ENCODE data around the gene UNC5C. TPM values are rescaled to one million over a fixed set of nuclear protein-coding genes. Genes with fewer than 3 reads are reported as not detected.

Gene UNC5C
- total and polyA plus RNA-seq, 2 of the 4 experiments (the other 2 are of a cell fraction): under 0.01 TPM

DNA sequence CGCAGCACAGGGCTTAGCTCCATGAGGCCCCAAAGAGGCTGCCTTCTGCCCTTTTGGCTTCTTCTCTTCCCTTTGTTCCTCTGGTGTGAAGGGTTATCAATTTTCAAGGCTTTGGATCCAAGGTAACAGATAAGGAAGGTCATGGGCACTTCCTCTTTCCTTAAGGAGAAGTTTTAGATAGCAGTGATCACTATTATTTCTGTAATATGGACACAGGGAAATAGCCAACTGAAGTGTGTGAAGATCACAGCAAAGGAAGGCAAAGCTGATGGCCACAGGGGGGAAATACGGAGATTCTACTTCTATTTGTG is 366.8 kb downstream of the UNC5C start:
- Histone ChIP-seq H2AFZ (replicated peaks; ENCODE audit: low read length, poor library complexity) (no peak overlapping the region), H3K4ac (ENCODE audit: low read depth, low read length) (no peak overlapping the region), H2AK5ac (ENCODE audit: low read depth, low read length) (no peak overlapping the region), H3K36me3 (ENCODE audit: control insufficient read depth, insufficient read depth, low read length) (no peaks in the 10 kb centered on the region), H3K4me1 (ENCODE audit: control insufficient read depth, insufficient read depth, low read length) (no peaks in the 10 kb centered on the region), H3K79me1 (ENCODE audit: low read depth in 1 of 2, low read length in 2 of 2) (no peaks in the 10 kb centered on the region), H3K14ac (replicated peaks; ENCODE audit: low read depth, low read length) (no peak overlapping the region), H2BK20ac (ENCODE audit: low read depth, low read length) (no peak overlapping the region), H4K8ac (ENCODE audit: low read depth in 2 of 2, low read length in 2 of 2) (no peak overlapping the region), H3K23ac (ENCODE audit: low read depth, low read length) (no peak overlapping the region), H3K9me1 (ENCODE audit: insufficient read depth, low read length) (no peaks in the 10 kb centered on the region; the same call in 1 of the 2 replicates), H4K91ac (ENCODE audit: insufficient read depth, low read depth, low read length) (no peak overlapping the region), H2AK9ac (replicated peaks; ENCODE audit: low read depth, low read length, poor library complexity) (no peak overlapping the region), H3K9me3 (ENCODE audit: control insufficient read depth, insufficient read depth, low read length) (no peaks in the 10 kb centered on the region), H2BK5ac (ENCODE audit: low read depth, low read length, poor library complexity, severe bottlenecking) (no peak overlapping the region), H3K4me2 (ENCODE audit: low read depth, low read length) (no peak overlapping the region), H4K20me1 (ENCODE audit: insufficient read depth, low read length) (no peaks in the 10 kb centered on the region), H4K5ac (ENCODE audit: low read depth, low read length) (no peak overlapping the region), H3K9ac (ENCODE audit: low read depth, low read length) (no peak overlapping the region), H3K4me3 (ENCODE audit: insufficient read depth, low read depth, low read length) (no peak overlapping the region), H2BK15ac (ENCODE audit: low read depth, low read length) (no peak overlapping the region), H3K18ac (ENCODE audit: low read depth, low read length) (no peak overlapping the region), H2BK120ac (ENCODE audit: low read depth, low read length) (no peak overlapping the region), H3K27ac (ENCODE audit: insufficient read depth, low read length) (no peak overlapping the region), H3K56ac (ENCODE audit: extremely low read depth, insufficient read depth, low read length) (no peak overlapping the region), H3K27me3 (ENCODE audit: control insufficient read depth, insufficient read depth, low read length) (no peaks in the 10 kb centered on the region)
- intact Hi-C loops (cut with micrococcal nuclease) (no loop called here), in situ Hi-C loops (cut with MboI; ENCODE audit: low sequenced_read_pairs) (no loop called here), dilution Hi-C loops (cut with HindIII; ENCODE audit: low sequenced_read_pairs, unreplicated experiment) (no loop called here)
- no CpG with 5 or more reads among the region's 2 CpGs for WGBS, 2 experiments (ENCODE audit: extremely low coverage in 2 of 2, insufficient read length in 1 of 2)
- no TSS peak for BruUV-seq (replicated peaks)
- ATAC-seq (ENCODE audit: low read depth) (no peak), DNase-seq (no peak)
- ChIA-PET CTCF (no interaction called here), POLR2A (ENCODE audit: unreplicated experiment) (no interaction called here)
- TF ChIP-seq FOS (IDR thresholded peaks at IDR 0.05; ENCODE audit: low read depth, low read length): no peak
- no peak for TF ChIP-seq MAZ (IDR thresholded peaks at IDR 0.05; ENCODE audit: borderline replicate concordance, low read depth, low read length)
- TF ChIP-seq, protein P1, sequence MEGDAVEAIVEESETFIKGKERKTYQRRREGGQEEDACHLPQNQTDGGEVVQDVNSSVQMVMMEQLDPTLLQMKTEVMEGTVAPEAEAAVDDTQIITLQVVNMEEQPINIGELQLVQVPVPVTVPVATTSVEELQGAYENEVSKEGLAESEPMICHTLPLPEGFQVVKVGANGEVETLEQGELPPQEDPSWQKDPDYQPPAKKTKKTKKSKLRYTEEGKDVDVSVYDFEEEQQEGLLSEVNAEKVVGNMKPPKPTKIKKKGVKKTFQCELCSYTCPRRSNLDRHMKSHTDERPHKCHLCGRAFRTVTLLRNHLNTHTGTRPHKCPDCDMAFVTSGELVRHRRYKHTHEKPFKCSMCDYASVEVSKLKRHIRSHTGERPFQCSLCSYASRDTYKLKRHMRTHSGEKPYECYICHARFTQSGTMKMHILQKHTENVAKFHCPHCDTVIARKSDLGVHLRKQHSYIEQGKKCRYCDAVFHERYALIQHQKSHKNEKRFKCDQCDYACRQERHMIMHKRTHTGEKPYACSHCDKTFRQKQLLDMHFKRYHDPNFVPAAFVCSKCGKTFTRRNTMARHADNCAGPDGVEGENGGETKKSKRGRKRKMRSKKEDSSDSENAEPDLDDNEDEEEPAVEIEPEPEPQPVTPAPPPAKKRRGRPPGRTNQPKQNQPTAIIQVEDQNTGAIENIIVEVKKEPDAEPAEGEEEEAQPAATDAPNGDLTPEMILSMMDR (conservative IDR thresholded peaks at IDR 0.05; ENCODE audit: low read depth, low read length): no peak
- no peak for TF ChIP-seq MXI1 (IDR thresholded peaks at IDR 0.05; ENCODE audit: borderline replicate concordance, low read depth, low read length)
- TF ChIP-seq SMC3 (IDR thresholded peaks at IDR 0.05; ENCODE audit: low read depth, low read length): no peak
- TF ChIP-seq RCOR1 (IDR thresholded peaks at IDR 0.05; ENCODE audit: insufficient replicate concordance, low read length): no peak
- no peak for TF ChIP-seq MAFK (IDR thresholded peaks at IDR 0.05; ENCODE audit: low read depth, low read length)
- no peak for TF ChIP-seq RFX5 (IDR thresholded peaks at IDR 0.05; ENCODE audit: low read depth, low read length)
- TF ChIP-seq POLR2A (IDR thresholded peaks at IDR 0.05; ENCODE audit: low read depth, low read length): no peak
- no peak for TF ChIP-seq CHD1 (IDR thresholded peaks at IDR 0.05; ENCODE audit: low read depth, low read length)
- TF ChIP-seq BHLHE40 (IDR thresholded peaks at IDR 0.05; ENCODE audit: low read depth, low read length): no peak
- TF ChIP-seq CEBPB (IDR thresholded peaks at IDR 0.05; ENCODE audit: low read depth, low read length): no peak
- TF ChIP-seq, protein P2, sequence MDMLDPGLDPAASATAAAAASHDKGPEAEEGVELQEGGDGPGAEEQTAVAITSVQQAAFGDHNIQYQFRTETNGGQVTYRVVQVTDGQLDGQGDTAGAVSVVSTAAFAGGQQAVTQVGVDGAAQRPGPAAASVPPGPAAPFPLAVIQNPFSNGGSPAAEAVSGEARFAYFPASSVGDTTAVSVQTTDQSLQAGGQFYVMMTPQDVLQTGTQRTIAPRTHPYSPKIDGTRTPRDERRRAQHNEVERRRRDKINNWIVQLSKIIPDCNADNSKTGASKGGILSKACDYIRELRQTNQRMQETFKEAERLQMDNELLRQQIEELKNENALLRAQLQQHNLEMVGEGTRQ (IDR thresholded peaks at IDR 0.05; ENCODE audit: low read depth, low read length): no peak
- TF ChIP-seq, protein P3, sequence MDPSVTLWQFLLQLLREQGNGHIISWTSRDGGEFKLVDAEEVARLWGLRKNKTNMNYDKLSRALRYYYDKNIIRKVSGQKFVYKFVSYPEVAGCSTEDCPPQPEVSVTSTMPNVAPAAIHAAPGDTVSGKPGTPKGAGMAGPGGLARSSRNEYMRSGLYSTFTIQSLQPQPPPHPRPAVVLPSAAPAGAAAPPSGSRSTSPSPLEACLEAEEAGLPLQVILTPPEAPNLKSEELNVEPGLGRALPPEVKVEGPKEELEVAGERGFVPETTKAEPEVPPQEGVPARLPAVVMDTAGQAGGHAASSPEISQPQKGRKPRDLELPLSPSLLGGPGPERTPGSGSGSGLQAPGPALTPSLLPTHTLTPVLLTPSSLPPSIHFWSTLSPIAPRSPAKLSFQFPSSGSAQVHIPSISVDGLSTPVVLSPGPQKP (IDR thresholded peaks at IDR 0.05; ENCODE audit: borderline replicate concordance, low read depth, low read length): no peak
- TF ChIP-seq NFE2L2 (IDR thresholded peaks at IDR 0.05; ENCODE audit: low read depth, low read length): no peak
- no peak for TF ChIP-seq RAD21 (IDR thresholded peaks at IDR 0.05; ENCODE audit: low read length)
